ENCODE measurements around the gene ADH5.
"Not testable (repeated sequence)": the region's sequence is repeated elsewhere in the genome, so short reads cannot be mapped to it uniquely, and the experiment has no call there.

Gene ADH5

GRCh38 chr4:99088023-99088449 lies 552 bp downstream of the ADH5 start:
- peak overlapping the region; percentile 82 for H3K4me3 ChIP-seq (ENCODE audit: low read depth, low read length)

- no peak overlapping the region for H3K4me3 ChIP-seq (ENCODE audit: low read depth, low read length)
Observed at GRCh38 chr4:99084595-99084994, 4.0 kb downstream of the ADH5 start.

GRCh38 chr4:99082192-99082591 lies 6.4 kb downstream of the ADH5 start:
- no peak overlapping the region for H3K4me3 ChIP-seq (ENCODE audit: low read depth, low read length)

- not testable (repeated sequence) for H3K4me3 ChIP-seq (ENCODE audit: low read depth, low read length)
Observed at GRCh38 chr4:99080869-99081268, 7.7 kb downstream of the ADH5 start.

GRCh38 chr4:99079625-99080295 lies 8.8 kb downstream of the ADH5 start:
- no peak overlapping the region for H3K4me3 ChIP-seq (ENCODE audit: low read depth, low read length)

GRCh38 chr4:99078931-99079624 lies 9.5 kb downstream of the ADH5 start:
- no peak overlapping the region for H3K4me3 ChIP-seq (ENCODE audit: low read depth, low read length)

GRCh38 chr4:99078336-99078735 lies 10.3 kb downstream of the ADH5 start:
- no peak overlapping the region for H3K4me3 ChIP-seq (ENCODE audit: low read depth, low read length)

- H3K4me3 ChIP-seq (ENCODE audit: low read depth, low read length): no peak overlapping the region
Observed at GRCh38 chr4:99077177-99077576, 11.4 kb downstream of the ADH5 start.

GRCh38 chr4:99076292-99076976 lies 12.2 kb downstream of the ADH5 start:
- H3K4me3 ChIP-seq (ENCODE audit: low read depth, low read length): no peak overlapping the region

- no peak overlapping the region for H3K4me3 ChIP-seq (ENCODE audit: low read depth, low read length)
Observed at GRCh38 chr4:99074816-99075215, 13.8 kb downstream of the ADH5 start.

GRCh38 chr4:99071159-99071558 lies 17.4 kb downstream of the ADH5 start:
- H3K4me3 ChIP-seq (ENCODE audit: low read depth, low read length): no peak overlapping the region

- no peak overlapping the region for H3K4me3 ChIP-seq (ENCODE audit: low read depth, low read length)
Observed at GRCh38 chr4:99067617-99068016, 21.0 kb downstream of the ADH5 start.

GRCh38 chr4:99065521-99065920 lies 23.1 kb downstream of the ADH5 start:
- not testable (repeated sequence) for H3K4me3 ChIP-seq (ENCODE audit: low read depth, low read length)

- no peak overlapping the region for H3K4me3 ChIP-seq (ENCODE audit: low read depth, low read length)
Observed at GRCh38 chr4:99062120-99062519, 26.5 kb downstream of the ADH5 start.

GRCh38 chr4:99061048-99061700 lies 27.4 kb downstream of the ADH5 start:
- H3K4me3 ChIP-seq (ENCODE audit: low read depth, low read length): no peak overlapping the region

- H3K4me3 ChIP-seq (ENCODE audit: low read depth, low read length): no peak overlapping the region
Observed at GRCh38 chr4:99059550-99059949, 29.0 kb downstream of the ADH5 start.

GRCh38 chr4:99058228-99058627 lies 30.4 kb downstream of the ADH5 start:
- no peak overlapping the region for H3K4me3 ChIP-seq (ENCODE audit: low read depth, low read length)

- H3K4me3 ChIP-seq (ENCODE audit: low read depth, low read length): no peak overlapping the region
Observed at GRCh38 chr4:99054428-99054994, 34.1 kb downstream of the ADH5 start.

GRCh38 chr4:99052902-99053301 lies 35.7 kb downstream of the ADH5 start:
- no peak overlapping the region for H3K4me3 ChIP-seq (ENCODE audit: low read depth, low read length)

- no peak overlapping the region for H3K4me3 ChIP-seq (ENCODE audit: low read depth, low read length)
Observed at GRCh38 chr4:99047710-99048109, 40.9 kb downstream of the ADH5 start.

GRCh38 chr4:99043346-99043745 lies 45.2 kb downstream of the ADH5 start:
- no peak overlapping the region for H3K4me3 ChIP-seq (ENCODE audit: low read depth, low read length)
